Peyer's patch (tissue), 4 donors: ENCODE results near the gene TAPT1.

Source experiments
- POLR2A ChIP-seq, 2 donors: fragments of 450-650 bp; IDR thresholded peaks; one replicate each; pipeline ENCODE4 v1.5.1; 2017; ENCODE audit warnings: antibody characterized with exemption in 2 of 2, mild to moderate bottlenecking in 2 of 2, moderate library complexity in 2 of 2
- TF ChIP-seq, protein P1 (sequence below), 6 experiments: fragments of 450-650 bp in 4 of 6; fragments of 200-600 bp in 2 of 6; sonication (generic) in 1 of 6; IDR thresholded peaks; one replicate each; pipeline ENCODE4 v1.5.1; 2017 to 2019; ENCODE audit warnings: antibody characterized with exemption in 6 of 6, mild to moderate bottlenecking in 3 of 6, moderate library complexity in 1 of 6

DNA sequence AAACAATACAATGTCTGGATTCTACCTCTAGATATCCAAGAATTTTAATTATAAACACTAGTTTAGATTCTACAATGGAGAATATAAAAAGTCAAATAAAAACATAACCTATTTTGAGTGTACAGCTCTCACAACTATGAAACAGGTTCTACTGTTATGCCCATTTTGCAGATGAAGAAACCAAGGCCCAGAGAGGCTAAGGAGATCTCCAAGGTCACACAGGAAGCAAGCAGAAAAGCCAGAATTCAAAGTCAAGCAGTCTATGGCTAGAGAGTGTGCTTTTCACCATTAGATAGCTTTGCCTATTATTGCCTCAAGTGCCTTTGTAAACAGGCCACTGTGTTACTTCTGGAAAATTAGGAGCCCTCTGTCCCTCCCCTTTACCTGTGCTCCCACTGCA lies 7.3 kb downstream of the TAPT1 start:
- TF ChIP-seq POLR2A (IDR thresholded peaks at IDR 0.05), result no peak
- TF ChIP-seq, protein P1, sequence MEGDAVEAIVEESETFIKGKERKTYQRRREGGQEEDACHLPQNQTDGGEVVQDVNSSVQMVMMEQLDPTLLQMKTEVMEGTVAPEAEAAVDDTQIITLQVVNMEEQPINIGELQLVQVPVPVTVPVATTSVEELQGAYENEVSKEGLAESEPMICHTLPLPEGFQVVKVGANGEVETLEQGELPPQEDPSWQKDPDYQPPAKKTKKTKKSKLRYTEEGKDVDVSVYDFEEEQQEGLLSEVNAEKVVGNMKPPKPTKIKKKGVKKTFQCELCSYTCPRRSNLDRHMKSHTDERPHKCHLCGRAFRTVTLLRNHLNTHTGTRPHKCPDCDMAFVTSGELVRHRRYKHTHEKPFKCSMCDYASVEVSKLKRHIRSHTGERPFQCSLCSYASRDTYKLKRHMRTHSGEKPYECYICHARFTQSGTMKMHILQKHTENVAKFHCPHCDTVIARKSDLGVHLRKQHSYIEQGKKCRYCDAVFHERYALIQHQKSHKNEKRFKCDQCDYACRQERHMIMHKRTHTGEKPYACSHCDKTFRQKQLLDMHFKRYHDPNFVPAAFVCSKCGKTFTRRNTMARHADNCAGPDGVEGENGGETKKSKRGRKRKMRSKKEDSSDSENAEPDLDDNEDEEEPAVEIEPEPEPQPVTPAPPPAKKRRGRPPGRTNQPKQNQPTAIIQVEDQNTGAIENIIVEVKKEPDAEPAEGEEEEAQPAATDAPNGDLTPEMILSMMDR (IDR thresholded peaks at IDR 0.05), result no peak
